Measurements from ENCODE around the gene LGALS9C.
"Not testable (repeated sequence)": the region's sequence is repeated elsewhere in the genome, so short reads cannot be mapped to it uniquely, and the experiment has no call there.

Gene LGALS9C

DNA sequence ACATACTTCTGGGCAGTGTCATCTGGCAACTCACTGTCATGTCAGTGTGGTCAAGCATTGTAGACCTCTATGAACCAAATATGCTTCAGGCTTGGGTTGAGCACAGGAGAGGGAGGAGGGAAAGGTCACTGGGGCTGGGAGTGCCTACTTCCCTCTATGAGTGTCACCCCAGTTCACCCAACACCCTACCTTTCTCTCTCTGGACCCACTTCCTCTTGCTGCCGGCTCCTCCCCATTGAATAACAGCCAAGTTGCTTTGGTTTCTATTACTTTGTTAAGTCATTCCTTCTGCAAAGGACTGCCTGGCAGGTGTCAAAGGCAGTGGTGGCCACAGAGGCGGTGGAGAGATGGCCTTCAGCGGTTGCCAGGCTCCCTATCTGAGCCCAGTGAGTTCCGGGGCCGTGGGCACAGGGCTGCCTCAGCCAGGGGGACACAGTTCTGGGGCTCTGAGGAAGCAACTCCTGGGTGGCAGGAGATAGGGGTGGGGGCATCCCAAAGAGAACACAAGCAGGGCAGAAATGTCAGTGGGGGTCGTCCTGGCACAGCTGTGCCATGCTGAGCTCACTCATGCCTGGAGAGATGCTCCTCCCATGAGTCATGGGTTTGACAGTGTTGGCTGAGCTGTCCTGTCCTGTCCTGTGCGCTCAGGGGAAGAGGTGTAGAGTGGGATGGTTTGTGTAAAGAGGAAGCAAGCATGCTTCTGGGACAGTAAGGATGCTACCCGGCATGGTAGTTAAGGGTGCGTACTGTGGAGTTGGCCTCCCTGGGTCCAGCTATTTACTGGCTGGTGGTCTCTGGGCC is at the start of gene LGALS9C:
Gene LGALS9C, plus strand, starts transcription at position 282 of the 801 bp plus-strand sequence. Its CDS starts 66 bp downstream, at position 348.
- DNase-seq (ENCODE audit: low spot score), result peak; percentile 0

DNA sequence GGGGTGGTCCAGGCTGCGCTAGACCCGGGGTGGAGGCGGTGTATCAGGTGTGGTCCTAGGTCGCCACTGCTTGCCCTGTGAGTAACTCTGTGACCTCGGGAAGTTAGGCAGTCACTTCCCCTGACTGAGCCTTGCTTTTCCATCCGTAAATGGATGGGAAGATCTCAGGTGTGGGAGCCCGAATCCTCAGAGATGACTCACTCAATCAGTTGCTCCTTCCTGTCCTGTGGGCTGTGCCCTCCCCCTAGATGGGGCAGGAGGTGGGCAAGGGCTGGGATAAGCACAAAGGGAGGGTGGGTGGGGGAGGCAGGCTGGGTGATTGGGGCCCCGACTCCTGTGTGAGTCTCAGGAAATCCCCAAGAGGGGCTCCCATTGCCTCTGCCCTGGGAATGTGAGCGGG is 44.4 kb upstream of the LGALS9C start:
- not testable (repeated sequence) for DNase-seq (ENCODE audit: low spot score)

DNA sequence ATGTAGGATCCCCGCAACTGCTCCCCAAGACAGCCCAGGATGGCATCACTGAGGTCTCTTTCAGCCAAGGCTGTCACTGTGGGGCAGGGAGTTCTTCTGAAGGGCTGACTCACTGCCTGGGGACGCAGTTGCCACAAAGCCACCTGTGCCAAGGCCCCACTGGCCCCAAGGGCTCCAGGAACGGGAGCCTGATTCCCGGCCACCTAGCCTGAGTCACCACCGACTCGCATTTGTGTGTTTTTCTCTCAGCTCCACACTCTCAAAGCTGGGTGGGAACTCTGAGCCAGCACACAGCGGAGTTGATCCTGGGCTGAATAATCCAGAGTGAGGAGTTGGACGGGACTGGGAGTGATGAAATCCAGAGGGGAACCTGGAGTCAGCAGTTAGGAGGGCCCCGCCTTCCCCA is 37.1 kb upstream of the LGALS9C start:
- DNase-seq (ENCODE audit: low spot score), result not testable (repeated sequence)

DNA sequence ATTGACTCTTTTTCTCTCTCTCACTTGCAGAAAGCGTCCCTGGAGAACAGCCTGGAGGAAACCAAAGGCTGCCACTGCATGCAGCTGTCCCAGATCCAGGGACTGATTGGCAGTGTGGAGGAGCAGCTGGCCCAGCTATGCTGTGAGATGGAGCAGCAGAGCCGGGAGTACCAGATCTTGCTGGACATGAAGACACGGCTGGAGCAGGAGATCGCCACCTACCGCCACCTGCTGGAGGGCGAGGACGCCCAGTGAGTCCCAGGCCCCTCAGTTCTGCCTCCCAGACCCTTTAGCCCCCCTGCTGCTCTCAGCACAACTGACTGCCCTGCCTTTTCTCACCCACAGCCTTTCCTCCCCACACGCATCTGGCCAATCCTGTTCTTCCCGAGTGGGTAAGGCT is 34.5 kb upstream of the LGALS9C start:
- peak; percentile 17 for DNase-seq (ENCODE audit: low spot score)

DNA sequence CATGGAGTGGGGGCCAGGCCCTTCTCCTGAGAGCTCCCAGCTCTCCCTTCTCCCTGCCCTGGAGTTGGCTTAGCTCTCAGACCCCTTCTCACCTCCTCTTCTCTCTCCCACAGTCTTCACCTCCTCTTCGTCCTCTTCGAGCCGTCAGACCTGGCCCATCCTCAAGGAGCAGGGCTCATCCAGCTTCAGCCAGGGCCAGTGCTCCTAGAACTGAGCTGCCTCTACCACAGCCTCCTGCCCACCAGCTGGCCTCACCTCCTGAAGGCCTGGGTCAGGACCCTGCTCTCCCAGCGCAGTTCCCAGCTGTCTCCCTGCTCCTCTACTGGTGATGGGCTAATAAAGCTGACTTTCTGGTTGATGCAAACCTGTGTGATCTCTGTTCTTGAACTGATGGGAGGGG is 34.1 kb upstream of the LGALS9C start:
- not testable (repeated sequence) for DNase-seq (ENCODE audit: low spot score)

DNA sequence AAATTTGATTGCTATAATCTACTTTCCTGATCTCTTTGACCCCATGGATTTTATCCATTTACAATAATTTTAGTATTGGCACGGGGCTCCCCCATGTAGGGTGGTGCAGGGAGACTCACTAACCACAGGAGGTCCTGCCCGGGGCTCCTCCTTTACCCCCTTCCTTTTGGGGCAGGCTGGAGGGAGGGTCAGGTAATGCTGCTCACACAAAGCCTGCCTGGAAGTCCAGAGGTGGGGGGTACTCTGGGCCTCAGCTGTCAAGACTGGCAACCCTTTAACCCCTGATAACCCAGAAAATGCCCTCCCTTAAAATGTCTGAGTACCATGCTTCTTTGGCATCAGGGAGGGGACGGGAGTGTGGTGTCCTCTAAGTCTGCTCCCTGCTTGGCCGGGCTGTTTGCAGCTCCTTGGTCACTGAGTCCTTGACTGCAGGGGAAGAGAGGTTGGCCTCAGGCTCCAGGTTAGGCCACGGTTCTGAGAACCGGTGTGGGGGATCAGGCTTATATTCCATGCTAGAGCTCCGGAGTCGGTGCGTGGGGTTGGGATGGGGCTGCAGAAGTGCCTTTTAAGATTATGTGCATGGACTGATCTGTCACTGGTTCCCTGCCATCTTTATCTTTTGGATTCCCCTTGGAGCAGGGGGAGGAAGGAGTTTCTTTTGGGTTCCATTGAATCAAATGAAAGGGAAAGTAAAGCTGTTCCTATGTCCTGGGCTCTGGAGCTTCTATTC is 28.9 kb upstream of the LGALS9C start:
- not testable (repeated sequence) for DNase-seq (ENCODE audit: low spot score)

DNA sequence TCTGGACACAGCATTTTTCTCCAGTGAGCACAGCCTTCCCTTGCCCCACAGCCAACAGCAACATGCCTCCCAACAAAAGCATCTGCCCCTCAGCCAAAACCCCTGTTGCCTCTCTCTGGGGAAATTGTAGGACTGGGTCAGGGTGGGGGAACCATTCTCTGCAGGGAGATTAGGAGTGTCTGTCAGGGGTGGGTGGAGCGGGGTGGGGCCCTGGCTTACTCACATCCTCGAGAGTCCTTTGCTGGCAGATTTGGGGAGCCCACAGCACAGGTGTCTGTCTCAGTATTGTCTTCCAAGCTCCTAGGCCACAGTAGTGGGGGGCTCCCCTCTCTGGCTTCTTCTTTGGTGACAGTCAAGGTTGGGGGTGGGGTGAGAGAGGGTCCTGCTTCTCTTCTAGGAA is 28.3 kb upstream of the LGALS9C start:
- not testable (repeated sequence) for DNase-seq (ENCODE audit: low spot score)

DNA sequence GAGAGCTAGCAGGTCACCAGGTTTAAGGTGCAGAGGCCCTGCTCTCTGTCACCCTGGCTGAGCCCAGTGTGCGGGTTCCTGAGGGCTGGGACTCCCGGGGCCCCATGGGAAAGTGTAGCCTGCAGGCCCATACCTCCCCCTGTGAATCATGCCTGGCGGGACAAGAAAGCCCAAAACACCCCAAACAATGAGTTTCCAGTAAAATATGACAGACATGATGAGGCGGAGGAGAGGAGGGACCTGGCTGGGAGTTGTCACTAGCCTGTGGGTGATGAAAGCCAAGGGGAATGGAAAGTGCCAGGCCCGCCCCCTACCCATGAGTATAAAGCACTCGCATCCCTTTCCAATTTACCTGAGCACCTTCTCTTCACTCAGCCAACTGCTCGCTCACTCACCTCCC is 26.8 kb upstream of the LGALS9C start:
- not testable (repeated sequence) for DNase-seq (ENCODE audit: low spot score)

DNA sequence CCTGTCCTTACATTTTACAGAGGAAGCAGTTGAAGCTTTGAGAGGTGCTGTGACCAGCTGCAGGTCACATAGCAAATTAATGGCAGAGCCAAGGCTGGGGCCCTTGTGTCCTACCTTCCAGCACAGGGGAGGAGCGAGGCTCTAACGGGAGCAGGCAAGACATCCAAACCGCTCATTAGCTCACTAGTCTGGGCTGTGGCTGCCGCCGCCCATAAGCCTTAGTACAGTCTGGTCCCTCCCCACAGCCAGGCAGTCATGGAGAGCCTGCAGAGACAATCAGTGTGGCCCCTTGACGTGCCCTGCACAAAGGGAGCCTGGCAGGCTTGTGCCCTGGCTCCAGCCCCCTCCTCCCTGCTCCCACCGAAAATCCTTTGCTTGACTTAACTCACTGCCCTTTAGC is 25.6 kb upstream of the LGALS9C start:
- not testable (repeated sequence) for DNase-seq (ENCODE audit: low spot score)

DNA sequence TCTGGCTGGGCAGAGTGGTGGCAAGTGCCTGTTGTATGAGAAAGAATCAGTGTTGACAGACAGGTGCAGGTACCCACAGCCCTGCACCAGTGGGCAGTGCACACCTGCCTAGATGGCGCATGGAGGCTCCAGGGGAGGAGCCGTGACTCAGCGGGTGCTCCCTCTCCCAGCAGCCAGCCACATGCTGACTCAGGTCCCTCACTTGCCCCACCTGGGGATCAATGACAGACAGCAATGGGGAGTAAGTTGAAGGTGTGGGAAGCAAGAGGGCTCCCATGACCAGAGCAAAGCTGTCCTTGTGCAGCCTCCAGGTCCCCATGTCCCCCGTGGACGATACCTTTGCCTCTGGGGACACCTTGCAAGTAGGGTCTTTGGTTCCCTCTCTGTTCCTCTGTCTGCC is 24.6 kb upstream of the LGALS9C start:
- not testable (repeated sequence) for DNase-seq (ENCODE audit: low spot score)

DNA sequence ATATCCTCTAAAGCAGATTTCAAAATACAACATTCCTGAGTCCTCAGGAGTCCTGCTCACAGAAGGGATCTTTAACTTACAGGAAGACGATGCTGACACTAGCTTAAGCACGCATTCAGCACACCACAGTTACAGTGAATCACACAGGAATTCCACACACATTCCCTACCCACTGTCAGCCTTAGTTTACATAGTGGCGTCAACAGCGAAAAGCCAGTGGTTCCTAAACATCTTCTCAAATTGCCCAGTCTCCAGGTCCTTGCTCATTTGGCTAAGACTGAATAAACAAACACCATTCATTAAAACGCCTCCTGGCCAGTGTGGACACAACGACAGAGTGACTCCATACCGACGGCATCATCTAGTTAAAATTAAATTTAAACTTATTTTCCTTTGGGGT is 17.6 kb upstream of the LGALS9C start:
- not testable (repeated sequence) for DNase-seq (ENCODE audit: low spot score)

DNA sequence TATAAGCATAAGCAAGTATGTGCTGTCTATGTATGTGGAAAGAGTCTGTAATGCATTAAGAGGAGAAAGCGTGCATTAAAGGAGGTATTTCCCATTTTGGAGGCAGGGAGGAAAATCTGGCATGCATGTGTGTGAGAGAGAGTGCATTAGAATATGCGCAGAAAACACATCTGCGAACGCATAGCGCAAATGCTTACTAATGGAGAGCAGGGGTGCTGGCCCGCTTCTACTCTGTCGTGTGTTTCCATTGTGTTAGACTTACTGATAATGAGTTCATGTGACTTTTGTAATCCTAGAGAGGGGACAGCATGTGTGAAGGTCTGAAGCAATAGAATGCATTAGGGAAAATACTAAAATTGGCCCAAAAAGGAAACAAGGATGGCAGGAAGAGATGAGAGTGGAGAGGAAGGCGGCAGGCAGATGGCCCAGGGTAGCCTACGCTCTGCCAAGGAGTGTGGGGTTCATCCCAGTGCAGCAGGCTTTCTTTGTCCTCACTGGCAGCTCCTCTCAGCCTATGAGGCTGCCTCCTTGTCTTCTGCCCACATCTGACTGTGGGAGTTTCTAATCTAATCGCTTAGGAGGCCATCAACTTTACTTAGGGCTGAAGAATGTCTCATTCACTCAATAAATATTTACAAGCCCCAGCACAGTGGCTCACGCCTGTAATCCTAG is 12.6 kb upstream of the LGALS9C start:
- DNase-seq (ENCODE audit: low spot score), result not testable (repeated sequence)

DNA sequence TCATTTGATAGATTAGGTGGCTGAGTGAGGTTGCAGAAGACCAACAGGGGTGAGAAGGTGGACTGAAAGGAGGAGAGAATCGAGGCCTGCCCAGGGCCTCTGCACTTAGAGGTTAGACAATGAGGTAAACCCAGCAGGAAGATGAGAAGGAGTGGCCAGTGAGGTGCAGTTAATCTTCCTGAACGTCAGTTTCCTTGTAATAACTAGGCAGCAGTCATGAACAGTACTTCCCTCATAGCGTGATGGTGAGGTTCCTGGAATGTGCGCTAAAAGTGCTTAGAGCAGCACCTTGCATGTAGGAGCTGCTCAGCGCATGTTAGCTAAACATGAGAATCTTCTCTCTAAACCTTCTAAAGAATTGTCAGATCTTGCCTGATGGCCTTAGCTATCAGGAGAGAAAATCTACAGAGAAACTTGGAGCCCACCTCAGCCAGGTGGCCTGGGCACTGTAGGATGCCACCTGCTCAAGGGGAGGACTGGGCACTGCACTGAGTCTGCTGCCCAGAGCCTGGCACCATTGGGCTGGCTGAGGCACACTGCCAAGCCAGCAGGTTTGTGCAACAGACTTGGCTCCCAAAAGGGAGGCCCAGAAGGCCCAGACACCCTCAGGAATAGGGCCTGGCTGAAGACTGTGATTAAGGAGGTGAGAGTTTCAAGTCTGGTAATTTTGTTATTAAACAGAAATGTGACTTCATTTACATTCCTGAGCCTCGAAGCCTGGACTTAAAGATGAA is 10.2 kb upstream of the LGALS9C start:
- not testable (repeated sequence) for DNase-seq (ENCODE audit: low spot score)

DNA sequence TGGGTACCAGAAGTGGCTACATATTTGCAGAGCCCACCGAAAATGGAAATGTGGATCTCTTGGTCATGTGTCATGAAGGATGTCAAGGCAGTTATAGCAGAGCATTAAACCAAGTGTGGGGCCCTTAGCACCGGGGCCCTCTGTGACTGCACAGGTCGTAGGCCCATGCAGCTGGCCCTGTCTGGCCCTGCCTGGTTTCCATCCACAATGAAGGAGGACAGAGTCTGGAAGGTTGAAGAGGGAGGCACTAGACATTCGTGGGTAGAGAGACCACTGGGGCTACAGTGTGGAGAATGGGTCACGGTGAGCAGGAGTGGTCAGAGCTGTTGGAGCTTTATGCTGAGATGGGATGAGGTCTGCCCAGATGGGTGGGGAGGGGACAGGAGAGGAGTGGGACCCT is 9.6 kb upstream of the LGALS9C start:
- DNase-seq (ENCODE audit: low spot score), result not testable (repeated sequence)

DNA sequence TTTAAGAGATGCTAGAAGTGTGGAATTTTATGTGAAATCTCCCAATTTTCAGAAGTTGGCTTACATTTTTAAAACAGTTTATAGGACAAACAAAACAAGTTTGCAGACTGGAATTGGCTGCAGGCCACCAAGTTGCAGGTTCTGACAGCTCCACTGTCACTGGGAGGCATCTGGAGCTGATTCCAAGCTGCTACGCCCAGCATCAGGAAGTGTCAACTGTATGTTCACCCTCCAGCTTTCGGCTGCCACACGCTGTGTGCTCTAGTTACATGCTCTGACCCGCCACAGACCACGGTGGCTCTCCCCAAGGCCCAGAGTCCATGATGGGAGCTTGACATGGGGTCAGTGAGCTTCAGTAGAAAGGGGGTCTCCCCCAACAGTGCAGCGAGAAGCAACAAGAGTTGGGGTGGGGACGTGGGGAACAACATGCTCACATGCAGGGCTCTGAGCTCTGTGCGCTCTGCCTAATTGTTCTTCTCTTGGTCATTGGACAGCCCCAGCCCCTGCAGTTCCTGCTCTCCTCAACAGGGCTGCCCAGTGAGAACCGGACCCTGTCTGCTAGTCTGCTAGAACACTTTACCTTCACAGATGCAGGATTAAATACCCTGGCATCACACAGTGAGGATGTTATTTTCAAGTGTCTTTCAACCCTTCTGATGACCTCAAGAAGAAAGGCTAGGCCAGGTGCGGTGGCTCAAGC is 8.0 kb upstream of the LGALS9C start:
- not testable (repeated sequence) for DNase-seq (ENCODE audit: low spot score)

DNA sequence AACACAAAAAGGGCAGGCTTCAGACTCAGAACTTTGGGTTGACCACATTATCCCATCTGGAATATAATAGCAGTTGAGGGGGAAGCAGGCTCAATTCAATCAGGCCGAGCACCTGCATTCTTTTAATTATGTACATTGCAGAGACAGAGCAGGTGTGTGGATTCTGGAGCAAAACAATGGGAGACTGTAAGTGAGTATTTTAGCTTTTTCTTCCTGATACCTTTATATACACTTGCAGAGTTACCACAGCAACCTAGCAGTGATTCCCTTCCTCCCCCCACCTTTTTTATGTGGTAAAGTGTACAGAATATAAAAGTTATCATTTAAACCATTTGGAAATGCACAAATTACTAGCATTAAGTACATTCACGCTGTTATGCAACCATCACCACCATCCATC is 6.8 kb upstream of the LGALS9C start:
- DNase-seq (ENCODE audit: low spot score), result not testable (repeated sequence)

DNA sequence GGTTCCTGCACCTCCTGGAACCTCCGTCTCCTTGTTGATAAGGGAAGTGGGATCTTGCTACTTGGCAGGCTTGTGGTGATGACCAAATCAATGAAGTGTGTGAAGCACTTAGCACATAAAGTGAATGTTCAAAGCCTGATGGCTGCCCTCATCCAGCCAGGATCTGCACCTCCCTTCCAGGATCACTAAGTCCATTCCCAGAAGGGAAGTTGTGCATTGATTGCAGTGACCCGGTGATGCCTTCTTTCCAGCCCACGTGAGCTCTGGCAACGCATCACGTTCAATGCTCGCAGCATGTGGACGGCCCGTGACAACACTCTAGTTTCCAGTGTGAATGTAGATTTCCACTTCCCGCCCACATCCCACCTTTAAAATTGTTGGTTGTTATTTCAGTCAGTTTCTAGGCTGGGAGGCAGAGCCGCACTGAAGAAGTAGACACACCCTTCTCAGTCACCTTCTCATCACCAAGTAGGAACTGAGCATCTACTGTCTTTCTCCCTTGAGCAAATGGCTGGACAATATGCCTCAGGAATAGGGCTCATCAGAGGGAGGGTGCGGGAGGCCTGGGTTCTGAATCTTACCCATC is 6.2 kb upstream of the LGALS9C start:
- DNase-seq (ENCODE audit: low spot score), result not testable (repeated sequence)

DNA sequence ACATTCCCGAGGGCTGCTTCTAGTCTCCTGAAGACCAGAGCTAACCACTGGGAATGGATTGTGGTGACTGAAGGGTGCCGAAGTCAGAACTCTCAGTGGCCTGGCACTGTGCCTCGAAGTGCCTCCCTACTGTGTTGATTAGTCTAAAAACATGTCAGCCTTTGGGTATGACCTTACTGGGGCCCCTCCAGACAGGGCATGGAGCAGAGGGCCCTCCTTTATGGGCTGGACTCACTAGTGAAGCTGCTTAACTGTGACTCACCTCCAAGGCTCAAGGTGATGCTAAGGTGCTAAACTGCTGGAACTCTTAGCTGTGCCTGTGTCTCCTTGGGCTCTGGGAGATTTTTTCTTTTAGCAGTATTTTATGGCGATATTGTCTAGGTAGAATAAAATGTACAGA is 2.6 kb upstream of the LGALS9C start:
- DNase-seq (ENCODE audit: low spot score), result not testable (repeated sequence)

DNA sequence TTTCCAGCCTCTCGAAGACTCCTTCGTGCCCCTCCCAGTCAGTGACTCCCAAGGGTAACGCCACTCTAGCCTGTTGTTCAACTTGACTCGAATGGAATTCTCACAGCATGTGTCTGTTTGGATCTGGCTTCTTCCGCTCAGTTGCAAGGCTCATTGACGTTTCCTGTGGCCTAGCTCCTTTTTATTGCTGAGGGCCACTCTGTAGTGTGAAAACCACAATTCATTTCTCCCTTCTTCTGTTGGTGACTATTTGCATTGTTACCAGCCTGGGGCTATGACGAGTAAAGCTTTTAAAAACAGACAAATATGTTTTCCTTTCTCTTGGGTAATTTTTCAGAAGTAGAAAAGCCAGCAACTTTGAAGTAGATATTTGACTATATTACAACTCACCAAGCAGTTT is 1.8 kb upstream of the LGALS9C start:
- DNase-seq (ENCODE audit: low spot score), result not testable (repeated sequence)

DNA sequence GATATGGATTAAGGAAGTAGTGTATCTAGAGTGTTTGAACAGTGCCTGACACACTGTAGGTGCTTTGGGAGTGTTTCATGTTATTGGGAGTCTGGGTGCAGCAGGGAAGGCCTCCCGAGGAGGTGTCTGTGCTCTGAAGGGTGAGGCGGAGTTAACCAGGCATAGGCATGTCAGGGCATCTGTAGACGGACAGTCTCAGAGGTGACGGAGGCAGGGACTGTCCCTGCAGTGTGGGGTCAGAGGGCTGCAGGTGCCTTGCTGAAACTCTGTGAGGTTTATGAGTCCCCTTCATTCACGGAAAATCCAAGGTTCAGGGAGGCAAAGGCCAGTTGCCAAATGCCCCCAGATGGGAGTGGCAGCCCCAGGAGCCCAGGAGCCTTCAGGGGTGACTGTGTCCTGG is 778 bp downstream of the LGALS9C start:
- not testable (repeated sequence) for DNase-seq (ENCODE audit: low spot score)

DNA sequence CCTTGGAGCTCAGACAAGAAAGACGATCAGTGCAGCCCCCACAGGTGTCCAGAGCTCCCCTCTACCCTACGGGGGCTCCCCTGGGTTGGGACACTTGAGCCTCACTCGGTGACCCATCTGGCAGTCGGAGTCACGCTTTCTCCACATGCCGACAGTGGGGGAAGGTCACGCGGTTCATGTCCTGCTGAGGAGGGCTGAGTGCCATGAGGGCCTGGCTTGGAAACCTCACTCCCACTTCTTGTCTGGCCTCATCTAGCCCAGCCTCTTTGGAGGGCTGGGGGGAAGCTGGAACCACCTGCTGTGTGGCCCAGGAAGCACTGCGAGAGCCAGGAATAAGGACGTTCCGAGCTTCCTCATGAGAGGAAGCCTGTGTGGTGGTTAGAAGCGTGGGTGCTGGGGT is 1.8 kb downstream of the LGALS9C start:
- not testable (repeated sequence) for DNase-seq (ENCODE audit: low spot score)

Measured in CD4-positive, alpha-beta T cell treated with Interleukin-2 at 100 ng/mL for 4 hours (primary cell).